ENCODE data around the gene EFCAB8. TPM values are rescaled to one million over a fixed set of nuclear protein-coding genes. Genes with fewer than 3 reads are reported as not detected.

The EFCAB8 gene
- total and polyA plus RNA-seq, 2 experiments from 2014 or later = 0.53 TPM; not detected in 1

GRCh38 chr20:32841632-32842031, 17.1 kb upstream of the EFCAB8 start:
- no peak overlapping the region for H3K4me2 ChIP-seq
- no peak for TF ChIP-seq EZH2phosphoT487 (IDR thresholded peaks at IDR 0.05; ENCODE audit: low read depth, severe bottlenecking, unreplicated experiment)
- no peak for TF ChIP-seq EZH2 (IDR thresholded peaks at IDR 0.05; ENCODE audit: borderline replicate concordance)
- no peak for TF ChIP-seq CTCF (IDR thresholded peaks at IDR 0.05; ENCODE audit: poor library complexity)
- H3K27me3 ChIP-seq = no peaks in the 10 kb centered on the region
- no peaks in the 10 kb centered on the region for H3K36me3 ChIP-seq (replicated peaks; ENCODE audit: insufficient read depth, low read depth)
- H4K20me1 ChIP-seq (ENCODE audit: insufficient read depth, poor library complexity, severe bottlenecking) = peaks cover 32% of the 10 kb centered on the region
- H3K4me3 ChIP-seq = no peak overlapping the region
- no peaks in the 10 kb centered on the region for H3K9me3 ChIP-seq (ENCODE audit: low read depth)
- H3K79me2 ChIP-seq = peaks cover 74% of the 10 kb centered on the region
- DNase-seq (ENCODE audit: low spot score) = no peak
- no peaks in the 10 kb centered on the region for H3K9me2 ChIP-seq (replicated peaks; ENCODE audit: insufficient read depth)
- no peak overlapping the region for H3K27ac ChIP-seq
- no peak overlapping the region for H2AFZ ChIP-seq
- H3K4me1 ChIP-seq (ENCODE audit: insufficient read depth) = peaks cover 6% of the 10 kb centered on the region
- 94% methylated on average over 2 of the region's 2 CpGs for WGBS (ENCODE audit: low lambda C conversion rate, missing lambda C conversion rate)

- H3K36me3 ChIP-seq (replicated peaks; ENCODE audit: insufficient read depth, low read depth) = no peaks in the 10 kb centered on the region
Observed at GRCh38 chr20:32842688-32843524, 15.8 kb upstream of the EFCAB8 start.

GRCh38 chr20:32845786-32846185, 12.9 kb upstream of the EFCAB8 start:
- H2AFZ ChIP-seq = no peak overlapping the region
- H3K9me2 ChIP-seq (replicated peaks; ENCODE audit: insufficient read depth) = no peaks in the 10 kb centered on the region
- peaks cover 6% of the 10 kb centered on the region for H3K4me1 ChIP-seq (ENCODE audit: insufficient read depth)
- no peak overlapping the region for H3K4me3 ChIP-seq
- H3K27ac ChIP-seq = peak overlapping the region; percentile 19
- no peak for DNase-seq (ENCODE audit: low spot score)
- no peaks in the 10 kb centered on the region for H3K36me3 ChIP-seq (replicated peaks; ENCODE audit: insufficient read depth, low read depth)
- H4K20me1 ChIP-seq (ENCODE audit: insufficient read depth, poor library complexity, severe bottlenecking) = peaks cover 36% of the 10 kb centered on the region
- 88% methylated on average over 2 of the region's 2 CpGs for WGBS (ENCODE audit: low lambda C conversion rate, missing lambda C conversion rate)
- no peaks in the 10 kb centered on the region for H3K9me3 ChIP-seq (ENCODE audit: low read depth)
- H3K4me2 ChIP-seq = no peak overlapping the region
- H3K79me2 ChIP-seq = peaks cover 42% of the 10 kb centered on the region
- no peaks in the 10 kb centered on the region for H3K27me3 ChIP-seq
- TF ChIP-seq CTCF (IDR thresholded peaks at IDR 0.05; ENCODE audit: poor library complexity) (no peak), EZH2 (IDR thresholded peaks at IDR 0.05; ENCODE audit: borderline replicate concordance) (no peak), EZH2phosphoT487 (IDR thresholded peaks at IDR 0.05; ENCODE audit: low read depth, severe bottlenecking, unreplicated experiment) (no peak)

More at GRCh38 chr20:32842688-32843524, 15.8 kb upstream of the EFCAB8 start:
- Histone ChIP-seq H3K4me3 (no peak overlapping the region), H4K20me1 (ENCODE audit: insufficient read depth, poor library complexity, severe bottlenecking) (peaks cover 35% of the 10 kb centered on the region), H3K4me2 (no peak overlapping the region), H2AFZ (no peak overlapping the region), H3K4me1 (ENCODE audit: insufficient read depth) (peaks cover 6% of the 10 kb centered on the region), H3K79me2 (peaks cover 63% of the 10 kb centered on the region), H3K27me3 (no peaks in the 10 kb centered on the region), H3K9me2 (replicated peaks; ENCODE audit: insufficient read depth) (no peaks in the 10 kb centered on the region), H3K27ac (no peak overlapping the region), H3K9me3 (ENCODE audit: low read depth) (no peaks in the 10 kb centered on the region)
- TF ChIP-seq EZH2phosphoT487 (IDR thresholded peaks at IDR 0.05; ENCODE audit: low read depth, severe bottlenecking, unreplicated experiment) (no peak), CTCF (IDR thresholded peaks at IDR 0.05; ENCODE audit: poor library complexity) (no peak), EZH2 (IDR thresholded peaks at IDR 0.05; ENCODE audit: borderline replicate concordance) (no peak)
- no peak for DNase-seq (ENCODE audit: low spot score)
- WGBS (ENCODE audit: low lambda C conversion rate, missing lambda C conversion rate) = 87% methylated on average over 8 of the region's 8 CpGs
